ENCODE data around the gene DACH1. TPM values are rescaled to one million over a fixed set of nuclear protein-coding genes. Genes with fewer than 3 reads are reported as not detected.

DACH1 gene
- total RNA-seq, 1 donor from 2014 or later, result not detected

DNA sequence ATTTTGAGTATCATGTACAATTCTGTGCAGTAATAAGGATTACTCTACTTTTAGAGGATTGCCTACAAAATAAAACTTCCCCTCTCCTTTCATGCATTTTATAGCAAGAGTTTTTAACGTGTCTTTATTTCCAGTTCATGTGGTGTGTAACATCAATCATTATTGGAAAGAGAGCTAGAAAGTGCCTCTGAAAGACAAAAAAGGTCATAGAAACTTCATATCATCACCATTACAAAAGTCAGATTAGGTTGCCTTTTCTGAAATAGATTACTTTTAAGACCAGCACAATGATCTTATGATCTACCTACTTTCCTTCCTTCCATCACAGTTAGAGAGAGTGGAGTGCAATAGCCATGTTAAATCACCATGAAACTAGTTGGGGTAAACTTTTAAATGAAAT is 12.6 kb downstream of the DACH1 start:
- H3K36me3 Mint-ChIP-seq (ENCODE audit: low read depth), result no peaks in the 10 kb centered on the region

GRCh38 chr13:71853725-71854124 is 13.3 kb downstream of the DACH1 start:
- Mint-ChIP-seq H3K27ac (no peak overlapping the region), H3K36me3 (ENCODE audit: low read depth) (no peaks in the 10 kb centered on the region), H3K27me3 (no peaks in the 10 kb centered on the region), H3K4me1 (no peaks in the 10 kb centered on the region), H3K4me3 (no peak overlapping the region), H3K9me3 (peaks cover 4% of the 10 kb centered on the region)
- DNase-seq (no peak), ATAC-seq (ENCODE audit: low read depth) (no peak)
- CTCF ChIA-PET, result no interaction called here
- no peak for TF ChIP-seq CTCF (IDR thresholded peaks at IDR 0.05)
- intact Hi-C loops (cut with micrococcal nuclease), result no loop called here
- POLR2A ChIA-PET, result no interaction called here

More for the DNA sequence above, 12.6 kb downstream of the DACH1 start:
- Mint-ChIP-seq H3K27me3 (no peaks in the 10 kb centered on the region), H3K27ac (no peak overlapping the region), H3K4me3 (no peak overlapping the region), H3K4me1 (no peaks in the 10 kb centered on the region), H3K9me3 (peaks cover 4% of the 10 kb centered on the region)
- POLR2A ChIA-PET, result no interaction called here
- CTCF ChIA-PET, result no interaction called here
- no peak for TF ChIP-seq CTCF (IDR thresholded peaks at IDR 0.05)
- intact Hi-C loops (cut with micrococcal nuclease), result no loop called here
- ATAC-seq (ENCODE audit: low read depth) (no peak), DNase-seq (no peak)

DNA sequence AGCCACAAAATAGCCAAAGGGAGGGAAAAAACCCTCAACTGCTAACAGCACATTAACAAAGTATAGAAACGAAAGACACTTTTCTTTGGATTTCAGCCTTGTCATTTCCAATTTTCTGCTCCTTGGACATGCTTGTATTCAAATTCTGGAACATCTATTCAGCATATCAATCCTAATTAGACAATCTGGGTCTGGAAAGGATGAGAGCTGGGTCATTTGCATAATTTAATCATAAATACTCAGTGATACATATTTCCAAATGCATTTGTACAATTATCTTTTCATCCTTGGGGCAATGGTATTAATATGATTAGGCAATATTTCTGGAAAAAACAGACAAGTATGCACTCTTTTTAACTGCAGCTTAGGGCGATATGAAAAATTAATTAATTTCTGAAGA is 14.3 kb downstream of the DACH1 start:
- POLR2A ChIA-PET, result no interaction called here
- H3K9me3 Mint-ChIP-seq, result peaks cover 4% of the 10 kb centered on the region
- no peak overlapping the region for H3K27ac Mint-ChIP-seq
- intact Hi-C loops (cut with micrococcal nuclease), result no loop called here
- no peaks in the 10 kb centered on the region for H3K27me3 Mint-ChIP-seq
- no peak for TF ChIP-seq CTCF (IDR thresholded peaks at IDR 0.05)
- CTCF ChIA-PET, result no interaction called here
- no peak overlapping the region for H3K4me3 Mint-ChIP-seq
- no peak for ATAC-seq (ENCODE audit: low read depth)
- no peaks in the 10 kb centered on the region for H3K36me3 Mint-ChIP-seq (ENCODE audit: low read depth)
- no peaks in the 10 kb centered on the region for H3K4me1 Mint-ChIP-seq
- DNase-seq, result no peak

DNA sequence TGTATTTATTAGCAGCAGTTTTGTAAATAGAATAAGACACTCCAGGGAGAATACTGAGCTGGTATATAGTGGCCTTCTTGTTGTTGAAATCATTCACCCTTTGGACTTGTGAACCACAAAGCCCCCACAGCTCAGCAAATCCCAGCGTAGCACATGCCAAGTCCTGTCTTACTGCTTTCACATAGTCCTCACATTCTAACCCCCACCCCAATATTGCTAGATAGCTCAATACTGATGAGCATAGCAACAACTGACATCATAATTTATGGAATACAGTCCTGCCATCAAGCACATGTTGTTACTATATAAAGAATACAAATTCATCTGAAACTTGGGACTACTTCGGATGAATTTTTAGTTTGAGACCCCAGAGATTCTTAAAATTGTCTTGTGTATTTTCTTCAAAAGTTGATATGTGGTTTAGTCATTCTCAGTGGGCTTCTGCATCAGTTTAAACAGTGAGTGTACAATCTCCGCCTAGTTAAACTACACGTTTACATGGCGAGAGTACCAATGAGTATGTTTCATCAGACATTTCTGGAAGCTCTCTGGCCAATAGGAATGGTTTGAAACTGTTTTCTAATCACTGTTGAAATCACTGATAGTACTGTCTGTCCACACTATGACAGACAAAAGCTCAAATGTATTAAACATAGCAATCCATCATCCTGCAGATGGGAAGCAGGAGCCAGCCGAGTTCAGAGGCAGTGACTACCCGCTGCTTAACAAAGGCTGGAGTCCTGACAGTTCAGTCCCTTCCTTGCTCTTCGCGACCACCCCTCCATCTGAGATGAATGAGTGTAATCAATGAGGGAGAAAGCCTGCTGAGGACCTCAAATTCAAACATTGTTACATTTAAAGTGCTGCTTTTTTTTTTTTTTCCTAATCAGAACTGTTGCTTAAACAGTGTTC is 15.2 kb downstream of the DACH1 start:
- intact Hi-C loops (cut with micrococcal nuclease), result no loop called here

More for the DNA sequence above, 15.2 kb downstream of the DACH1 start:
- H3K36me3 Mint-ChIP-seq (ENCODE audit: low read depth), result no peaks in the 10 kb centered on the region
- no peaks in the 10 kb centered on the region for H3K4me1 Mint-ChIP-seq
- CTCF ChIA-PET, result no interaction called here
- no peak overlapping the region for H3K27ac Mint-ChIP-seq
- no peak overlapping the region for H3K4me3 Mint-ChIP-seq
- POLR2A ChIA-PET, result no interaction called here
- ATAC-seq (ENCODE audit: low read depth), result no peak
- no peaks in the 10 kb centered on the region for H3K27me3 Mint-ChIP-seq
- no peak for TF ChIP-seq CTCF (IDR thresholded peaks at IDR 0.05)
- no peak for DNase-seq
- peaks cover 4% of the 10 kb centered on the region for H3K9me3 Mint-ChIP-seq
